Measurements from ENCODE around the gene SECISBP2.
"Not testable (repeated sequence)": the region's sequence is repeated elsewhere in the genome, so short reads cannot be mapped to it uniquely, and the experiment has no call there.

SECISBP2 gene

DNA sequence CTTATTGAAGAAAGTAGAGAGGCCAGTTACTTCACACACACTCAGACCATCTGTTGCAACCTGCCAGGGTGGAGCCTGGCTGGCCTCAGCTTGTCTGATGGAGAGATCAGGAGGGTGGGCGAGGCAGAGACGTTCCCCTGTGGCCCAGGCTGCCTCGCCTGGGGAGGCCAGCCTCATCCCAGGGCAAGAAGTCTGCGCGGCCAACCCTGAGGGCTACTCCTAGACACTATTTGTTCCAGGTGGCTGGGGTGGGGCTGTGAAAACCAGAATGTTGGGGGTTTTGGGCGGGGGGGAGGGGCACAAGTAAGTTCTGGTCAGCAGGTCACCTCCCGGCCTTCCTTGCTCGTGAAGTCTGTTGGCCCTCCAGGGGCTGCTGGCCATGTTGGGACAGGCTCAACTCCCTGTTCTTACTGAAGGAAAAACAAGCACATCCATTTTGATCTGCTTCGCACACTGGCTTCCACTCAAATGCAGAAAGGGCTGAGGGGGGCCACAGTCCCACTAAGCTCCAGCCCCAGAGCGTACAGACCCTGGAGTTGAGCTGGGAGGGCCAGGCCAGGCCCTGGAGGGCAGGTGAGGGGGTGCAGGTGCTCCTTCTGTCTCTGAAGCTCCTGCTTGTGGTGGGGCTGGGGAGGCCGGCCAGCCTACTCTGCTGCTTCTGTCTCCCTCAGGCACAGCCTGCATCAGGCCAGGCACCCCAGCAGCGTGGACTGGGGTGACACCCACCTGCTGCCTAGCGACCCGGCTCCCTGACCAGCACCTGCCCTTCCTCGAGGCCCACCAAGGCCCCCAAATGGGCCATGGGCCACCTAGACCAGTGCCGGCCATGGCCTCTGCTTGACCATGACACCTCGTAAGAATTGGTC is 46.6 kb downstream of the SECISBP2 start:
- DNase-seq (ENCODE audit: low read depth in 3 of 3): no peak

DNA sequence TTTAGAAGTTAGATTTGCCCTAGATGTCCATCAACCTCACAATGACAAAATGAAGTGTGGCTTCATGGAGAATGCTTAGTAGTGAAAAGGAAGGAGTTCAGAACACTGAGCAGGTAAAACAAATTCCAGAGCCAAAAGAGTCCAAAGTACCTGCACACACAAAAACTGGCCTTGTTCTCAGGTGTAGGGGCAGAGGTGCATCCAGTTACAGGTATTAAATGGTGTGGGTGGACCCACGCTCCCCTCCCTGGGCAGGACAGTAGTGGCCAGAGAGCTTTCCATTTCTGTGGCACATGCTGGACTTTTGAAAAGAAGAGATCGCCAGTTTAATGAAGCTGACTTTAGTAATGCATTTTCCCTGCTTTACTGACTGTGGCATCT is 47.2 kb downstream of the SECISBP2 start:
- DNase-seq (ENCODE audit: low read depth in 3 of 3): no peak

DNA sequence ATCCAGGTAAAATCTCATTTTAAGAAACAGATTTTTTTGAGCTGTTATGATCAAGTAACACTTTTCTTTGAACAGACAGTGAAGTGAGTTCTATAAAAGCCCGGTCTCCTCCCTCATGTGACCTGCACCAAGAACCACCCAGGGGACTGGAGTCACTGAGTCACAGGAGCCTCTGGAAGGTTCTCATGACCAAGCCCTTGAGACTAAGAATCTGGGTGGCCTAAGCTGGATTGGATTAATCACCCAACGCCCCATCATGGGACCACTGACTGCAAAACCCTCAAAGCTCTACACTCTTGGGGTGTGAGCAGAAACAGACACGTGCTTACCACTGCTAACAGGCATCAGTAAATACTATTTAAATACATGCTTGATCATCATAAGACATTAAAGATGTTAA is 48.4 kb downstream of the SECISBP2 start:
- DNase-seq (ENCODE audit: low read depth in 3 of 3): no peak

DNA sequence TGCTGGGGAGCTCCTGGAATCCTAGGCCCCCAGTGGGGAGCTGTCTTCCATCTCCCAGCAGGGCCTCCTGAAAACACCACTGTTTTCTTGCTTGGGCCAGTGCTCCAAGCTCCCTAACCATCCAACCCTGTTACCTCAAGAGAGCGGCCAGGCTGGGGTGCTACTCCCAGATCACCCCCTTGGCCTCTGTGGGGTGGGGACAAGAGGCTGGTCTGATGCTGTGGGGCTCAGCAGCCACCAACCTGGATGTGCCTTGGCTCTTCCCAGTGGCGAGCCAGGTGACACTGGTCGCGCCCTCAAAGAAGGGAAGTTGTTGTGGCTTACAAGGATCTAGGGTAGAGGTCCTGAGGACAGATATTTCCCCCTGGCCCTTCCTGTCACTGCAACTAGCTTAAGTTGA is 49.0 kb downstream of the SECISBP2 start:
- DNase-seq (ENCODE audit: low read depth in 3 of 3): no peak

DNA sequence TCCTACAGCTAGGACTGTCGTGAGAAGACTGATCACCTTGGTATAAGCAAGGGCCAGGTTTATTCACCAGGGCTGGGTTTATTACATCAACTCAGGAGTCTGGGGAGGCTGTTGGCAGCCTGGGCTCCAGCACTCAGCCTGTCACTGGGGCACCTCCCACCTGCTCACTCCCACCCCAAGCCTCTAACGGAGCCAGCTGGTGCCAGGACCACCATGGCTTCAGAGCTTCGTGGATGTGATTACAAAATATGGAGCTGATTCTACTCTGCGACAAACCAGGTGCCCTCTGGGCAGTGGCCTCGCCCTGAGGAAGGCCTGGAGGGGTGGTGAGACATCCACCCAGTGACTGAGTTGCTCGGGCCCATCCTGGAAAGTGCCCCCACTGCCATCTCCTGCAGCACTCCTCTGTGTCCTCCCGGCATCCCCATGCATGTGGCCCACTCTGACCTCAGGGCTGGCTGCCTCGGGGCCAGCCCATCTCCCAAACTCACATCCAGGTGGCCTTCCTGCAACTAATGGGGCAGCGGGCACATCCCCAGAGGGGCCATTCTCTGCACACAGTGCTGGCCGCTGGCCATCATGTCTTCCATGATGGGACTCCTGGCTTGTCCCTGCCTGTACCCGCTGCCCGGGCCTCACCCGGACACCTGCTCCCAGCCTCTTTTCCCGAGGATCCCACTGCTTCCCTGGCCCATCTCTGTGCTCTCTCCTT is 49.6 kb downstream of the SECISBP2 start:
- DNase-seq (ENCODE audit: low read depth in 3 of 3): no peak

DNA sequence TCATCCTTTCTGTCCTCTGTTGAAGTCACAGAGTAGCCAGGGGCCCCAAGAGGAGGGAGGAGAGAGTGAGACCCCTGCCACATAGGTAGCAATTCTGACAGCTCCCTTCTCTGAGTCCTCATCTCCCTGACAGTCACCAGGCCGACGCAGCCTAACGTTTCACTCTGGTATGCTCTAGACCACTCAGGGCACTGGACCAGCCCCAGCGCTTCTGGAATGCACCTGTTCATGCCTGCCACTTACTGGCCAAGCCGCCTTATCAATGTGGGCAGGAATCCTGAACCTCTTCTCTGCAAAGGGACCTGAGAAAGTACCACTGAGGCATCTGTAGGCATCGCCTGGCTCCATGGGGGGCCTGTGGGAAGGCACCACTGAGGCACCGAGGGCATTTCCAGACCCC is 50.2 kb downstream of the SECISBP2 start:
- no peak for DNase-seq (ENCODE audit: low read depth in 3 of 3)

DNA sequence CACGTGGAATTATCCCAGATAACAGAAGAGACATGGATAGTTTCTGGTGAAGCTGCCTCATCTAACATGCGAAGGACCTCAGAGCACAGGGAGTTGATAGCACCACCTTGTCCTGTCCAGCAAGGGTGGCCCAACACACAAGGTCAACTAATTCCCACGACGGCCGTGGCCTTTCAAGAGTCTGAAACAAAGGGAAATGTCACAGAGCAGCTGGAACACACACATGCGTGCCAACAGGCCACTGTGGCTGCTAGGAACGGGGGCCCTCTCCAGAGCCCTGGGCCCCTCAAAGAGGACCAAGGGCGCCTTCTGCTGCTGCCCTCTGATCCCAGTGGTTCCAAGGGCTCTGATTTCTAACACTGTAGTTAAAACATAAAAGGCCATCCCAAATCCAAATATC is 50.7 kb downstream of the SECISBP2 start:
- DNase-seq (ENCODE audit: low read depth in 3 of 3): no peak

DNA sequence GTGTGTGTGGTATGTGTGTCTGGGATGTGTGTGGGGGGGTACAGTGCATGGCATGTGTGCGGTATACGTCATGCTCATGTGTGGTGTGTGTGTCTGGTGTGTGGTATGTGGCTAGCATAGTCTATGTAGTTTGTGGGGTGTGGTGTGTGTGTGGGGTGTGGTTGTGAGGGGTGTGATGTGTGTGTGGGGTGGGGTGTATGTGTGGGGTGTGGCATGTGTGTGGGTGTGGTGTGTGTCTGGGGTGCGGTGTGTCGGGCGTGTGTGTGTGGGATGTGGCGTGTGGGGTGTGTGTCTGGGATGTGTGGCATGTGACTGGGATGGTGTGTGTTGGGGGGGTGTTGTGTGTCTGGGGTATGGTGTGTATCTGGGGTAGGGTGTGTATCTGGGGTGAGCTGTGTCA is 52.3 kb downstream of the SECISBP2 start:
- no peak for DNase-seq (ENCODE audit: low read depth in 3 of 3)

DNA sequence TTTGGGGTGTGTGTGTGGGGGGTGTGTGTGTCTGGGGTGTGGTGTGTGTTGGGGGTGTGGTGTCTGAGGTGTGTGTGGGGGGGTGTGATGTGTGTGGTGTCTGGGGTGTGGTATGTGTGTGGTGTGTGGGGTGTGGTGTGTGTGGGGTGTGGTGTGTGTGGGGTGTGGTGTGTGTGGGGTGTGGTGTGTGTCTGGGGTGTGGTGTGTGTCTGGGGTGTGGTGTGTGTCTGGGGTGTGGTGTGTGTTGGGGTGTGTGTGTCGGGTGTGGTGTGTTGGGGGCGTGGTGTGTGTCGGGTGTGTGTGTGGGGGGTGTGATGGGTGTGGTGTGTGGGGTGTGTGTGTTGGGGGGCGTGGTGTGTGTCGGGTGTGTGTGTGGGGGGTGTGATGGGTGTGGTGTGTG is 53.5 kb downstream of the SECISBP2 start:
- not testable (repeated sequence) for DNase-seq (ENCODE audit: low read depth in 3 of 3)

DNA sequence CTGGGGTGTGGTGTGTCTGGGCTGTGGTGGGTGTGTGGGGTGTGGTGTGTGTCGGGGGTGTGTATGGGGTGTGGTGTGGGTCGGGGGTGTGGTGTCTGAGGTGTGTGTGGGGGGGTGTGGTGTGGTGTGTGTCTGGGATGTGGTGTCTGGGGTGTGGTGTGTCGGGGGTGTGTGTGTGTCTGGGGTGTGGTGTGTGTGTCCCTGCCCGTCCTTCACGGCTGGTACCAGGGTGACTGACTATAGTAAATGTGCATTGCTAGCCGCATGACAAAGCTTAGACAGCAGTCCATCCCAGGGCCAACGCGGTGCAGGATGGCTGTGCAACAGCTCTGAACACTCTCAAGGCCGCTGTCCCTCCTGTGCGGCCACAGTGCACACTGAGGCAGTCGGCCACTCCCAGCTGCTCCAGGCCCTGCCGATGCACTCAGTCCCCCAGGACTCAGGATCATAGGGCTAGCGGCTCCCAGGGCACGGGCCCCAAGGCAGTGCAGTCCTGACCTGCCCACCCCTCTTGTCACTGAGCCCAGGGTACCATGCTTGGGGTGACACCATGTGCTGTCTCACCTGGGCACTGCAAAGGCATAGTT is 54.0 kb downstream of the SECISBP2 start:
- no peak for DNase-seq (ENCODE audit: low read depth in 3 of 3)

DNA sequence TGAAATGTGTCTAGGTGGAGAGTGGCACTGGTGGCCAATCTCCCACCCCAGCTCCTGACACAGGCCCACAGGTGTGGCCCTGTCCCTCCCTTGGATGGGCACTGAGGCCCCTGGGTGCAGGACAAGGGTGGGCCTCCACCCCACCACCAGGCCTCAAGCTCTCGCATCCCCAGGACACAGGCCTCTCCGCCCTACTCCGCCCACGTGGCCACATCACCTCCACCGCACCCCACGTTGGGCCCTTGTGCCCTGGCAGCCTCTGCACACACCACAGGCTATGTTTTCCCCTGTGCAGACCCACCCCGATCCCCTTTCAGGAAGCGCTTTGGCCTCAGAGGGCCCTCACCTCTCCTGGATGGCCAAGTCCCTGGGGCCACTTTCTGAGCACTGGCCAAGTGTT is 54.7 kb downstream of the SECISBP2 start:
- DNase-seq (ENCODE audit: low read depth in 3 of 3): no peak

DNA sequence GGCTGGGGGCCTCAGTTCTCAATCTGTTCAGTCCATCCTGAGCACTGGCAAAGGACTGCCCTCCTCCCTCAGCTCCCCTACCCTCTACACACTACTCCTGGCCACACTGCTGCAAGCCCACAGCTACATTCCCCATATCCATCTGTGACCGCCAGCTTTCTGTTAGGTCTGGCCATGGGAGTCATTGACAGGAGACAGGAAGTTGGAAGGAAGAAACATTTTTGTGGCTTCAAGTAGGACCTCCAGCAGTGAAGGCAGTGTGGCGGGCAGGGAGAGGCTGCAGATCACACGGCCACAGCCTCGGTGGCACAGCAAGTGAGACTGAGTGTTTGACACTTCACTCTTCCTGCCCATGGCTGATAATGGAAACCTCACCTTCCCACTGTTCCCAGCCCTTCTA is 55.9 kb downstream of the SECISBP2 start:
- no peak for DNase-seq (ENCODE audit: low read depth in 3 of 3)

DNA sequence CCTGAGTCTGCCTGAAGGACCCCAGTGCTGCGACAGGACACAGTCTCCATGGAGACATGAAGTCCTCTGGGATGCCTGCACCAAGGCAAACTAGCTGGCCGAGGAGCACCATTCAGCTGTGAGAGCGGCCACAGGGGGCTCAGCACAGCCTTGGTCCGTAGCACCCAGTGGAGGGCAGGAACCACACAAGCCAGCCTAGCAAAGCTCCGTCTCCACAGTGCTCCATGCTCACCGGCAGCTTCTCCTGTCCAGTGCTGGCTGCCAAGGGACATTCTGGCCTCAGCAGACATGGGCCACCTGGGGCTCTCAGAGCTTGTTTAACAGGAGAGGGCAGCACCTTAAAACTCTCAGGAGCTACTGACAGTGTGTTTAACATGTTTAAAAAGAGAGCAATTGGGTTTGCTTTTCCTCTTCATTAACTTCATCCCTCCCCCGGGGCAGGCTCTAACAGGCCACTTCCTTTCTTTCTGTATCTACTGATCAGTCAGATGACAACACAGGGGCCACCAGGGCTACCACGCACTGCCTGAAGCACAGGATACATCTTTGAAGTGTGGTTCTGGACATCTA is 57.0 kb downstream of the SECISBP2 start:
- no peak for DNase-seq (ENCODE audit: low read depth in 3 of 3)

DNA sequence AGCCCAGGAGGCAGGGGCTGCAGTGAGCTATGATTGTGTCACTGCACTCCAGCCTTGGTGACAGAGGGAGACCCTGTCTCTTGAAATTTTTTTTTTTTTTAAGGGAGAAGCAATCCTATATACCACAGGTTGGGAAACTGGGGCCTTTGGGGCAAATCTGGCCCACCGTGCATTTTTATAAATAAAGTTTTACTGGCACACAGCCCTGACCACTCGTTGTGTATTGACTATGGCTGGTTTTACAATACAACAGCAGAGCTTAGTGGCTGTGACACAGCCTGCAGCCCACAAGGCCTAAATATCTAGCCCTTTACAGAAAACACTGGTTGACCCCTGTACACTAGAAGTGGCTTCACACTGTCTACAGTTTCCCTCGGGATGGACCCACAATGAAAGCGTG is 58.0 kb downstream of the SECISBP2 start:
- DNase-seq (ENCODE audit: low read depth in 3 of 3): no peak

DNA sequence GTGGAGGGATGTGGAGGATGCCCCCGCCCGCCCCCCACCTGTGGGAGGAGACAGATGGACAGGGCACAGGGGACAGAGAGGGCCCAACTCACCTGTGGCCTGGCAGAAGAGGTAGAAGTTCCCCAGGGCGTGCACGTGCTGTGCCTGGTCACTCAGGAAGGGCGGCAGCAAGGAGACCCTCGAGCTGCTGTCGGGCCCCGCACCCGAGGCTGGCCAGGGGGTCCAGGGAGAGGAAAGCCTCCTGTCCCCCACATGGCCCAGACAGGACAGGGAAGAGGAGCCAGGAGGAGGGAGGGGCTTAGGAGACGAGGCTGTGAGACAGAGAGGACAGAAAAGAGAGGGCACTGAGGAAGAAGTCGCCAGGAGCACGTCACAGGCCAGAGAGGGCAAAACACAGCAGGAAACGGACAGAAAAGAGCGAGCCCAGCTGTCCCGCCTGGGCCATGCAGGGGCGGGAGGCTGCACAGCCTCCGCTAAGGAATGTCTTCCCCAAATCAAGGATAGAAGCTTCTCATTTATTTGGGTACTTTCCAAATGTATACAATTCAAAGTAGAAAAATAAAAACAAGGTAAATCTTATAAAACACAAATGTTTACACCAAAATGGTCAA is 58.5 kb downstream of the SECISBP2 start:
- DNase-seq (ENCODE audit: low read depth in 3 of 3): no peak

DNA sequence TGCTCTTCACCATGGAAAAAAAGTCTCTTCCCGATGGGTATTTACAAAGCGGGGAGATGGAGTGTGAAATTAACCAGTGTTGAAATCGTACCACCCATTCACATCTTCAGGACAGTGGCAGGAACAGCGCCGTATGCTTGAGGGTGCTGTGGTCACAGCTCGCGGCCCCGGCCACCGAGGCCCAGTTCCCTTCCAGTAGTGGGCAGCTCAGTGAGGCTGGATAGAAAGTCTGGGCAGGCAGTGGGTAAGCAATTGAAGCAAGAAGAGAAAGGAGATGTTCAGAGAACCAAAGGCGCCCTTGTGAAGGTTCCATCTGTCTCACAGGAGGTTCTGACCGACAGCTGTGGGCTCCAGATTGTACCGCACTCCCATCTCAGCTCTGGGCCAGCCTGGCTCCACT is 59.1 kb downstream of the SECISBP2 start:
- DNase-seq (ENCODE audit: low read depth in 3 of 3): no peak

DNA sequence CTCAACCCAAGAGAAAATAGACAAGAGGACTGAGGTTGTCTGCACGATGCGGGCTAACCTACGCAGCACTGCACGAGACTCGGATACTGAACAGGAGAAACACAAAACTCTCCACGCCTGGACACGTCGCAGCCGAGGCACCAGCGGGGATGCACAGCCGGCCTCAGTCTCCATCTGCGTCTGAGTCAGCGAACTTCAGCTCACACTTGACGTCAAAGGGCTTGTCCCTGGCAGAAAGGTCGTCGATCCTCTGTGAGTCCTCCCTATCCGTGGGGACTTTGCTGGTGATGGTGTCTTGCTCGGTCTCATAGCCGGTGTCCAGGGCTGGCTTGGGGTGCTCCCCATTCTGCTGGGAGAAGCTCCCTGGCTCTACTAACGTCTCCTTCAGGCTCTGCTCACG is 60.2 kb downstream of the SECISBP2 start:
- no peak for DNase-seq (ENCODE audit: low read depth in 3 of 3)

DNA sequence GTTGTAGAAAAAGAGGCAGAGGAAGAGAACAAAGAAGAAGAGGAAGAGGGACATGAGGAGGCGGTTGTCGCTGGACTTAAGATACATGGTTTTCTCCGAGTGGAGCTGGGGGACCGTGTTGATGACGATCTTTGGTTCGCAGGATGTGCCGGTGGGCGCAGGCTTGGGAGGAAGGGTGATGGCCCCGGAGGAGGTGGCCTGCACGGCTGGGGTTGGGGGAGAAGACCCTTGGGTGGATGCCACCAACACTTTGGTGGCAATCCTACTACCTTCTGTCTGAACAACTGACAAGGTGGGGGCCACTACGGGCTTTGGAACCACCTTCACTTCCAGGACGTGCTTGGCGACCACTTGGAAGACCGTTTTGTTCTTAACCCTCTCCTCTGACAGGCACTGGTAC is 60.7 kb downstream of the SECISBP2 start:
- DNase-seq (ENCODE audit: low read depth in 3 of 3): no peak

DNA sequence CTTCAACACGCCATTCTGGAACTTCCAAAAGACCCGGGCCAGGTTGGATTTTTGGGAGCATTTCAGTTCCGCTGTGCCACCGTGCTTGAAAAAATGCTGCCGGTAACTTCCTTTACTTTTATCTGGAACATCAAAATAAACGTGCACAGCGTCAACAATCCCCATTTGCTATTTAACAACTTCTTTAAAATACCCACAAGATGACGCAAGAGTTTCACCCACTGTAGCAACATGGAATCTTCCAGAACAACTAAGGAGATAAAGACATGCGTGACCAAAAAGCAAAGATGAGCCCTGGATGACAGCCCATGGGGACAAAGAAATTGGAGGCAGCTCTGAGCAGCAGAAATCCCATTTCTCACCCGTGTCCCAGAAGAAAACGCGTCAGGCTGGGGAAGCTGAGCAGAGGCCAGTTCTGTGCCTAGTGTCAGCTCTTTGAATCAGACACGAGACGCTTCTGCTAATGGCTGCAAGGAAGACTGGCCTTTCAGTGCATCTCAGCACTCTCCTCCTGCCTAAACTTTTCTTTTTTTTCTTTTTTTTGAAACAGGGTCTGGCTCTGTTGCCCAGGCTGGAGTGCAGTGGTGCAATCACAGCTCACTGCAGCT is 61.3 kb downstream of the SECISBP2 start:
- DNase-seq (ENCODE audit: low read depth in 3 of 3): no peak

DNA sequence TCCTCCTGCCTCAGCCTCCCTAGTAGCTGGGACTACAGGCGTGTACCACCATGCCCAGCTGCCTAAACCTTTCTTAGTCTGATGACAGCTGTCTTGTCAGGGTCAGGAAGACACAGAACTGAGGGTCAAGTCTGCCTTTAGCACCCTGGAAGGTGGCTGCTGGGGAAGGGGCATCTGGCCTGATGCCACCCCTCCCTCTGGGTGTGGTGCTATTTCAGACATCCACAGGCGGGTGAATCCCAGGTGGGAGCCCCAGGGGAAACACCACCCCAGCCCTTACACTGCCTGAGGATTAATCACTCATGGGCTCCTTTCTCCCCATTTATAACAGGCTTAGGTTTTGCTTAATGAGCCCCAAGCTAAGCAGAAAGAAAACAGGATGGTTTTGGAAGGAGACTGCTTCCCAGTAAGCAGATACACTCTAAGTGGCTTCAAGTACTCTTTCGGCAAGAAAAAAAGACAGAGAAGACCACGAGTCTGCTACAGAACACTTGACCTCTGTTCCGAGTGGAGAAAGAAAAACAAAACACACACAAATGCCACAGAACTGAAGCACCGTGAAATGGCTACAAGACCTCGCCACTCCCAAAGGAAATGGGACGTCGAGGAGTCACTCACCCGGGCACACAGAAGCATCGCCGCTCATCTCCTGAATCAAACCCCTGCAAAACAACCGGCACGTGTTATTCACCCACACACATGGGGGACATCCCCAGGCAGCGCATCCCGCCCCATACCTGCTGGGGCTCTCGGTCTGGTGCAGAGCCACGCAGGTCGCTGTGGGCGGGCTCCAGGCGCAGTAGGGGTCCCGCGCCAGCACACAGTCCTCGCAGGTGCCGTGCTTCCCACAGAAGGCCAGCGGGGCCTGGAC is 62.4 kb downstream of the SECISBP2 start:
- no peak for DNase-seq (ENCODE audit: low read depth in 3 of 3)

DNA sequence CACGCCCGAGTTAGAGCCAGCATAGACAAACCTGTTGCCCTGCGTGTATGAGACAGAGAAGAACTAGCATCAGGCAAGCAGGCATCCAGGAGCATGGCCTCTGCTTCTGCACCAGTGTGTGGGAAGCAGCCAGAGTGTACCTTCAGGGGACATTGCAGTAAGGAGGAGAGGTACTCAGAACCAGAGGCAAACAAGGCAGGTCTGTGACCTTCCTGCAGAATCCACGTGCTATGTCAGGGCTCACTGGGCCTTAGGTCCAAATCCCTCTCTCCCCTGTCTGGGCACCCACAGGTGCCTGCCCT is 63.0 kb downstream of the SECISBP2 start:
- DNase-seq (ENCODE audit: low read depth in 3 of 3): no peak
